Measurements from ENCODE around the gene ABI1. TPM values are rescaled to one million over a fixed set of nuclear protein-coding genes. Genes with fewer than 3 reads are reported as not detected.

The ABI1 gene
- polyA plus RNA-seq, 1 donor from 2014 or later = 50.4 TPM

DNA sequence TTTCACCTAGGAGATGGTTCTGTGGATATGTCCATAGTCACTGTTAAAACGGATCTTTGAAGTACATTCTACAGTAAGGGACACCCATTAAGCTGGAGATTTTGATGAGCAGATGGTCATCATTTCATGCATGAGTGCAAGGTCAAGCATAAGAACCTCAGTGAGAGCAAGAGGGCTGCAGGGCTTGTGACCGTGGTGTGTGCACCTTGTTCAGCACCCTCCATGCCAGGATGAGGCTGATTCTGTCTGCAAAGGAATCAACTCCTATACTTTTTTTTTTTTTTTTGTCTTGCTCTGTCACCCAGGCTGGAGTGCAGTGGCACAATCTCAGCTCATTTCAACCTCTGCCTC lies 145.6 kb downstream of the ABI1 start:
- H3K4me3 ChIP-seq (ENCODE audit: low read length) = no peak overlapping the region
- no peak overlapping the region for H3K27ac ChIP-seq (ENCODE audit: low read length)
- H3K4me2 ChIP-seq (ENCODE audit: low read length) = no peak overlapping the region
- no peaks in the 10 kb centered on the region for H3K79me2 ChIP-seq (replicated peaks; ENCODE audit: insufficient read depth, low read length)
- H3K9ac ChIP-seq (ENCODE audit: low read length) = no peak overlapping the region
- no peaks in the 10 kb centered on the region for H3K36me3 ChIP-seq (ENCODE audit: insufficient read depth, low read length)
- H3K9me3 ChIP-seq (ENCODE audit: low read length) = no peaks in the 10 kb centered on the region
- no peaks in the 10 kb centered on the region for H4K20me1 ChIP-seq (ENCODE audit: insufficient read depth)
- H3F3A ChIP-seq (ENCODE audit: insufficient read depth, low read length, poor library complexity, severe bottlenecking) = no peaks in the 10 kb centered on the region
- TF ChIP-seq EP300 (conservative IDR thresholded peaks at IDR 0.05; ENCODE audit: poor library complexity, severe bottlenecking) (no peak), EZH2 (IDR thresholded peaks at IDR 0.05; ENCODE audit: borderline replicate concordance, insufficient read depth, low read length, poor library complexity, severe bottlenecking) (no peak), MXI1 (conservative IDR thresholded peaks at IDR 0.05; ENCODE audit: poor library complexity, severe bottlenecking) (no peak), POLR2AphosphoS5 (IDR thresholded peaks at IDR 0.05) (no peak), RAD21 (conservative IDR thresholded peaks at IDR 0.05) (no peak), REST (IDR thresholded peaks at IDR 0.05; ENCODE audit: borderline replicate concordance) (no peak), TAF1 (IDR thresholded peaks at IDR 0.05; ENCODE audit: low read depth) (no peak)
- H3K27me3 ChIP-seq (ENCODE audit: insufficient read depth, low read depth, low read length) = no peaks in the 10 kb centered on the region
- no peaks in the 10 kb centered on the region for H3K9me2 ChIP-seq (ENCODE audit: insufficient read depth, low read length)
- no peak overlapping the region for H2AFZ ChIP-seq (ENCODE audit: low read depth, low read length)

DNA sequence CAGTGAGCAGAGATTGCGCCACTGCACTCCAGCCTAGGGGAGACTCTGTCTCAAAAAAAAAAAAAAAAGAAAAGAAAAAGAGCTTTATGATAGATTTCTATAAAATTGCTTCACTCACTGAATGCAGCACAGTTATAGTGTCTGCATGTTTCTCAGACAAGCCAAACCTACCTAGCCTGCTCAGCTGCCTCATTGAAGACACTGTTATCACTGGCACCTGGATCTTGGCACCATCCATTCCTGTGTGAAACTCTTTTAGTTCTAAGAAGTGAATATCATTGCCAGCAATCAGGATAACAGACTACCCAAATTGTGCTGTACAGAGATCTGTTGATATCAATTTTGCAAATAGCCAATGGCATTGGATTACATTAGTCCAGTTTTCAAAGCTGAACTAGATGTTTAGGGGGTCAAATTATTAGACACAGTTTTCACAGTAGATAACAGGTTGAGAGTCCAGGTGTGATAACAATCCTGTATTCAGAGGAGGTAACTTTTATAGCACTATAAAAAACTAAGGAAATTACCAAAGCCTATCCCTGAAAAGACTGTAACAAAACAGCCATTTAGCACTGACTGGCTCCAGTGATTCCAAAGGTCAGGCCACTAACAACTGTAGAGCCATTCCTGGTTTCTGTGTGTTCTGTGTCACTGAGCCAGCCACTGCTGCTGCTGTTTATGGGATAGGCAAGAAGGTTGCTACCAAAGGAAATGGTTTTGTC lies 146.2 kb downstream of the ABI1 start:
- no peak overlapping the region for H3K4me2 ChIP-seq (ENCODE audit: low read length)
- H3K27ac ChIP-seq (ENCODE audit: low read length) = no peak overlapping the region
- no peaks in the 10 kb centered on the region for H3K9me3 ChIP-seq (ENCODE audit: low read length)
- H3K27me3 ChIP-seq (ENCODE audit: insufficient read depth, low read depth, low read length) = no peaks in the 10 kb centered on the region
- TF ChIP-seq SMC3 (conservative IDR thresholded peaks at IDR 0.05; ENCODE audit: poor library complexity) (no peak), RAD21 (conservative IDR thresholded peaks at IDR 0.05) (no peak), TAF1 (IDR thresholded peaks at IDR 0.05; ENCODE audit: low read depth) (no peak), EP300 (conservative IDR thresholded peaks at IDR 0.05; ENCODE audit: poor library complexity, severe bottlenecking) (no peak)
- TF ChIP-seq, protein P1, sequence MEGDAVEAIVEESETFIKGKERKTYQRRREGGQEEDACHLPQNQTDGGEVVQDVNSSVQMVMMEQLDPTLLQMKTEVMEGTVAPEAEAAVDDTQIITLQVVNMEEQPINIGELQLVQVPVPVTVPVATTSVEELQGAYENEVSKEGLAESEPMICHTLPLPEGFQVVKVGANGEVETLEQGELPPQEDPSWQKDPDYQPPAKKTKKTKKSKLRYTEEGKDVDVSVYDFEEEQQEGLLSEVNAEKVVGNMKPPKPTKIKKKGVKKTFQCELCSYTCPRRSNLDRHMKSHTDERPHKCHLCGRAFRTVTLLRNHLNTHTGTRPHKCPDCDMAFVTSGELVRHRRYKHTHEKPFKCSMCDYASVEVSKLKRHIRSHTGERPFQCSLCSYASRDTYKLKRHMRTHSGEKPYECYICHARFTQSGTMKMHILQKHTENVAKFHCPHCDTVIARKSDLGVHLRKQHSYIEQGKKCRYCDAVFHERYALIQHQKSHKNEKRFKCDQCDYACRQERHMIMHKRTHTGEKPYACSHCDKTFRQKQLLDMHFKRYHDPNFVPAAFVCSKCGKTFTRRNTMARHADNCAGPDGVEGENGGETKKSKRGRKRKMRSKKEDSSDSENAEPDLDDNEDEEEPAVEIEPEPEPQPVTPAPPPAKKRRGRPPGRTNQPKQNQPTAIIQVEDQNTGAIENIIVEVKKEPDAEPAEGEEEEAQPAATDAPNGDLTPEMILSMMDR (IDR thresholded peaks at IDR 0.05; ENCODE audit: poor library complexity, severe bottlenecking) = no peak
- H2AFZ ChIP-seq (ENCODE audit: low read depth, low read length) = no peak overlapping the region
- no peaks in the 10 kb centered on the region for H4K20me1 ChIP-seq (ENCODE audit: insufficient read depth)
- H3K9ac ChIP-seq (ENCODE audit: low read length) = no peak overlapping the region
- no peaks in the 10 kb centered on the region for H3F3A ChIP-seq (ENCODE audit: insufficient read depth, low read length, poor library complexity, severe bottlenecking)
- H3K4me3 ChIP-seq (ENCODE audit: low read length) = no peak overlapping the region
- no peaks in the 10 kb centered on the region for H3K36me3 ChIP-seq (ENCODE audit: insufficient read depth, low read length)
- H3K9me2 ChIP-seq (ENCODE audit: insufficient read depth, low read length) = no peaks in the 10 kb centered on the region
- H3K79me2 ChIP-seq (replicated peaks; ENCODE audit: insufficient read depth, low read length) = no peaks in the 10 kb centered on the region
